Gastroesophageal sphincter (tissue), 4 donors: ENCODE measurements around the gene HTR6. TPM values are rescaled to one million over a fixed set of nuclear protein-coding genes. Genes with fewer than 3 reads are reported as not detected.
A peak's percentile ranks its signal among the peaks of the same experiment; 100 is the strongest.

Experiments used
- ATAC-seq: fragments of 150-250 bp; one replicate; pipeline ENCODE4 v1.9.1; 2016; ENCODE audit warnings: mild to moderate bottlenecking, moderate library complexity
- H3K27ac ChIP-seq, 4 donors: fragments of 200-600 bp; sonication (generic) in 3 of 4; 1 replicate in 3 of 4; 2 replicates in 1 of 4; pipeline ENCODE4 v1.5.1; 2016 to 2019
- H3K27me3 ChIP-seq: fragments of 200-600 bp; sonication (generic); one replicate; pipeline ENCODE4 v1.5.1; 2019
- H3K36me3 ChIP-seq, 2 donors: fragments of 200-600 bp; sonication (generic); one replicate each; pipeline ENCODE4 v1.5.1; 2019; ENCODE audit warnings: control low read depth in 1 of 2
- H3K4me1 ChIP-seq, 3 donors: fragments of 200-600 bp; sonication (generic); 1 replicate in 2 of 3; 2 replicates in 1 of 3; pipeline ENCODE4 v1.5.1; 2016 to 2019; ENCODE audit warnings: control low read depth in 2 of 3
- H3K4me3 ChIP-seq, 2 donors: fragments of 200-600 bp; sonication (generic); one replicate each; pipeline ENCODE4 v1.5.1; 2019; ENCODE audit warnings: mild to moderate bottlenecking in 1 of 2, moderate library complexity in 1 of 2
- H3K9me3 ChIP-seq, 3 donors: fragments of 200-600 bp; sonication (generic); one replicate each; pipeline ENCODE4 v1.5.1; 2017 to 2019; ENCODE audit warnings: control low read depth in 2 of 3
- CTCF ChIP-seq, 4 experiments: fragments of 200-600 bp in 2 of 4; fragments of 450-650 bp in 2 of 4; sonication (generic) in 1 of 4; IDR thresholded peaks; one replicate each; pipeline ENCODE4 v1.5.1; 2017 to 2019; ENCODE audit warnings: antibody characterized with exemption in 4 of 4, mild to moderate bottlenecking in 2 of 4, moderate library complexity in 2 of 4
- EP300 ChIP-seq: sonication (generic); formaldehyde crosslinking; IDR thresholded peaks from one replicate; pipeline ENCODE4 v1.6.1; 2017; ENCODE audit warnings: antibody characterized with exemption, mild to moderate bottlenecking
- POLR2A ChIP-seq, 2 donors: fragments of 450-650 bp; IDR thresholded peaks; one replicate each; pipeline ENCODE4 v1.6.1; 2017; ENCODE audit warnings: antibody characterized with exemption in 2 of 2, mild to moderate bottlenecking in 2 of 2, moderate library complexity in 1 of 2
- POLR2AphosphoS5 ChIP-seq: sonication (generic); formaldehyde crosslinking; IDR thresholded peaks from one replicate; pipeline ENCODE4 v1.6.1; 2017; ENCODE audit warnings: antibody characterized with exemption
- WGBS, 2 donors: methylation state at CpG; one replicate each; pipeline ENCODE4 v1.1.5; 2018; ENCODE audit warnings: low coverage in 1 of 2; 5-methylcytosine and 5-hydroxymethylcytosine counted together
- total RNA-seq, 4 donors: library from RNA; depleted of rRNA; stranded (reverse); fragments of >200 nt; gene quantifications; one replicate each; pipeline ENCODE4 v1.1.0, GENCODE V29; 2016

The HTR6 gene
- total RNA-seq, 4 donors from 2014 or later: not detected

DNA sequence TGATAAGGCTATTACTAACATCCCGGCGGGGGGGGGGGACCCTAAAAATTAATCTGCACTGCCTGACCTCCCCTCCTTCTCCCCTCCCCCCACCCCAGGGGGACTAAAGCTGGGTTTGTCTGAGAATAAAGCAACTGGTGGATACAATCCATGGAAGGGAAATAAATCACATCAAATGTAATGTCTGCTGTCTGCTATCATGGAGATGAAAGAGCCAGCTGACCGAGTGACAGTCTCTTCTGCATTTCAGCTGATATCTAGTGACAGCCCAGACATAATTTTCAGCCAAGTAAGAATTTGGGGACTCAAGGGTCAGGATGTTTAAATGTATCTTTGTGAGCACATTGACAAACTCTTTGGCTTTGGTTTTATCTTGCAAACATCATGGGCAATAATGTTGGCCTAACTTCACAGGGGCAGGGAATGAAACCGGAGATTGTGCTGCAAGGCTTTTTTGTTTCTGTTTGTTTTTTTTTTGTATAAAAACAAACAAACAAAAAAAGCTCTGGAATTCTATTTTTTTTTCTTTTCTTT is 44.7 kb downstream of the HTR6 start:
- 75 to 87% methylated on average over 3 of the region's 4 CpGs for WGBS, 2 donors
- no peaks in the 10 kb centered on the region for H3K9me3 ChIP-seq
- no peak overlapping the region for H3K4me3 ChIP-seq
- no peaks in the 10 kb centered on the region for H3K27me3 ChIP-seq
- ATAC-seq: no peak
- no peak overlapping the region for H3K27ac ChIP-seq
- H3K4me1 ChIP-seq: peaks cover 0 to 25% (median 0%) of the 10 kb centered on the region in 3 donors
- TF ChIP-seq POLR2AphosphoS5: no peak
- no peak for TF ChIP-seq POLR2A (IDR thresholded peaks at IDR 0.05)
- TF ChIP-seq EP300: no peak
- no peak for TF ChIP-seq CTCF (IDR thresholded peaks at IDR 0.05)
- peaks cover 0 to 32% of the 10 kb centered on the region in 2 donors for H3K36me3 ChIP-seq

DNA sequence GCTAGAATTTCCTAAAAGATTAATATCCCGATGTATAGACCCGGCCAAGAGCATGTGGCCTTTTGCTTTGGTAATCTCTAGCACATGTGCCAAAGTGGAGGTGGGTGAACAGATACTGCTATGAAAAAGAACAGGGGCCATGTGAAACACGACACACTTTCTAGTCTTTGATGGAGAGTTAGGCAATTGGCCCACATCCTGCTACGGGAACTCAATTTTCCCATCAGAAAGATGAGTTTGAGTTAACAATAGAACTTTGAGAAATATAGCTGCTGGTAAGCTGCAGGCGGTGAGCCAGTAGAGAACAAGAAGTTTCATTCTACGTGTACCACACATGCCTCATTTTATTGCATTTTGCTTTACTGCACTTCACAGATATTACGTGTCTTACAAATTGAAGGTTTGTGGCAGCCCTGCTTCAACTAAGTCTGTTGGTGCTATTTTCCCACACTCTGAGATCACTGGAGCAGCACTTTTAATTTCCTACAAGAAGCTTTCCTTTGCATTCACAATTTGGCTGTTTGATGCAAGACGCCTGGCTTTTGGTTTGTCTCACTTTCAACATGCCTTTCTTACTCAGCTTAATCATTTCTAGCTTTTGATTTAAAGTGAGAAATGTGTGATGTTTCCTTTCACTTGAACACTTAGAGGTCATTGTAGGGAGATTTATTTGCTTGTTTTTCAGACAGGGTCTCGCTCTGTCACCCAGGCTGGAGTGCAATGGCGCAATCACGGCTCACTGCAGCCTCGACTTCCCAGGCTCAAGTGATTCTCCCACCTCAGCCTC is 46.3 kb downstream of the HTR6 start:
- no peak for ATAC-seq
- no peaks in the 10 kb centered on the region for H3K27me3 ChIP-seq
- TF ChIP-seq EP300: no peak
- no peak for TF ChIP-seq POLR2A (IDR thresholded peaks at IDR 0.05)
- TF ChIP-seq POLR2AphosphoS5: no peak
- 86 to 89% methylated on average over 12 of the region's 12 CpGs for WGBS, 2 donors
- H3K36me3 ChIP-seq: peaks cover 0 to 32% of the 10 kb centered on the region in 2 donors
- no peak overlapping the region for H3K27ac ChIP-seq
- peaks cover 0 to 20% (median 0%) of the 10 kb centered on the region in 3 donors for H3K4me1 ChIP-seq
- H3K9me3 ChIP-seq: no peaks in the 10 kb centered on the region
- H3K4me3 ChIP-seq: no peak overlapping the region

- peaks cover 0 to 33% of the 10 kb centered on the region in 2 donors for H3K36me3 ChIP-seq
- H3K4me1 ChIP-seq: peaks cover 0 to 15% (median 0%) of the 10 kb centered on the region in 3 donors
- WGBS, 2 donors: 40 to 58% methylated on average over 1 to 2 of the region's 4 CpGs
- no peaks in the 10 kb centered on the region for H3K27me3 ChIP-seq
- no peak for ATAC-seq
- no peak overlapping the region for H3K27ac ChIP-seq
- no peak overlapping the region for H3K4me3 ChIP-seq
- no peak for TF ChIP-seq EP300
- TF ChIP-seq POLR2AphosphoS5: no peak
- TF ChIP-seq CTCF (IDR thresholded peaks at IDR 0.05): no peak
- no peak for TF ChIP-seq POLR2A (IDR thresholded peaks at IDR 0.05)
- no peaks in the 10 kb centered on the region for H3K9me3 ChIP-seq
These were observed 48.3 kb downstream of the HTR6 start for GRCh38 chr1:19712928-19713327.

- TF ChIP-seq CTCF (IDR thresholded peaks at IDR 0.05) (peak; percentile 53 to 89 (median 84)), POLR2A (IDR thresholded peaks at IDR 0.05) (no peak), POLR2AphosphoS5 (no peak), EP300 (no peak)
- no peak overlapping the region for H3K27ac ChIP-seq
- peaks cover 0 to 19% (median 2%) of the 10 kb centered on the region in 3 donors for H3K4me1 ChIP-seq
- H3K27me3 ChIP-seq: no peaks in the 10 kb centered on the region
- peaks cover 0 to 26% of the 10 kb centered on the region in 2 donors for H3K36me3 ChIP-seq
- H3K9me3 ChIP-seq: no peaks in the 10 kb centered on the region
- ATAC-seq: peak; percentile 95
- no peak overlapping the region for H3K4me3 ChIP-seq
- 18 to 32% methylated on average over 5 to 9 of the region's 12 CpGs for WGBS, 2 donors
These were observed 50.9 kb downstream of the HTR6 start for GRCh38 chr1:19715334-19716203.

- ATAC-seq: no peak
These were observed 52.8 kb downstream of the HTR6 start for GRCh38 chr1:19717467-19717866.

More at GRCh38 chr1:19717467-19717866, 52.8 kb downstream of the HTR6 start:
- H3K9me3 ChIP-seq: no peaks in the 10 kb centered on the region
- no peaks in the 10 kb centered on the region for H3K27me3 ChIP-seq
- 65 to 72% methylated on average over 5 to 6 of the region's 6 CpGs for WGBS, 2 donors
- H3K27ac ChIP-seq: no peak overlapping the region
- peaks cover 0 to 28% of the 10 kb centered on the region in 2 donors for H3K36me3 ChIP-seq
- no peak overlapping the region for H3K4me3 ChIP-seq
- peaks cover 0 to 26% (median 4%) of the 10 kb centered on the region in 3 donors for H3K4me1 ChIP-seq
- TF ChIP-seq POLR2A (IDR thresholded peaks at IDR 0.05) (no peak), CTCF (IDR thresholded peaks at IDR 0.05) (no peak), EP300 (no peak), POLR2AphosphoS5 (no peak)
